K562 (cell line): ENCODE results near the gene PLGRKT. TPM values are rescaled to one million over a fixed set of nuclear protein-coding genes. Genes with fewer than 3 reads are reported as not detected.

Experiments
- ATAC-seq: fragments of 200-7000 bp; cut with Tn5 transposase; 3 replicates; pipeline ENCODE4 v1.9.1; 2020; ENCODE audit warnings: moderate library complexity
- BruUV-seq: library from RNA; stranded (reverse); fragments of 400-500 nt; replicated peaks from 2 replicates; lab custom pipeline; 2021; lab: Mats Ljungman, UMichigan
- CTCF ChIA-PET: fragments of 300-600 bp; formaldehyde crosslinking; extraction: SDS; loops from one replicate; lab custom pipeline; 2021; ENCODE audit warnings: low intra/inter-chr PET ratio; lab: Yijun Ruan, JAX
- POLR2A ChIA-PET: fragments of 300-600, 350-650 bp; sonication (Branson Sonifier 250); formaldehyde crosslinking; extraction: SDS; loops from one replicate; lab custom pipeline; 2021; ENCODE audit warnings: antibody characterized with exemption, inconsistent platforms; lab: Yijun Ruan, JAX
- DNase-seq, 4 experiments: peaks; one replicate each; pipeline versions ENCODE4 v3.0.0 to v3.0.0-alpha.2; 2011 to 2018; ENCODE audit warnings: low spot score in 3 of 4, mixed read lengths in 3 of 4; ENCODE audit errors: extremely low read depth in 1 of 4
- FAIRE-seq: peaks from 2 replicates; lab custom pipeline; 2011; peaks lifted over from hg19 to GRCh38; lab: Jason Lieb, UNC
- H2AFZ ChIP-seq: 2 replicates; pipeline ENCODE4 v1.6.0; 2011; ENCODE audit warnings: low read depth, low read length, control low read depth, inconsistent platforms
- H3K27ac ChIP-seq: fragments of 200-600 bp; 3 replicates; pipeline ENCODE4 v1.8.0; 2011; ENCODE audit warnings: low read depth, mild to moderate bottlenecking, control low read depth, inconsistent platforms, low read length, moderate library complexity, mixed read lengths; ENCODE audit errors: extremely low read depth
- H3K27me3 ChIP-seq, 2 experiments: fragments of 300-600 bp in 1 of 2; 2 replicates in 1 of 2; 3 replicates in 1 of 2; pipeline versions ENCODE4 v1.6.0 to v1.8.0; 2011; ENCODE audit warnings: inconsistent platforms in 2 of 2, low read length in 2 of 2, mild to moderate bottlenecking in 1 of 2, mixed read lengths in 1 of 2, moderate library complexity in 1 of 2; ENCODE audit not compliant: control insufficient read depth in 2 of 2, insufficient read depth in 2 of 2
- H3K36me3 ChIP-seq: fragments of 300-600 bp; 3 replicates; pipeline ENCODE4 v1.8.0; 2011; ENCODE audit warnings: mild to moderate bottlenecking, low read length, inconsistent platforms; ENCODE audit not compliant: control insufficient read depth, insufficient read depth
- H3K4me1 ChIP-seq, 2 experiments: fragments of 200-600 bp in 1 of 2; replicated peaks in 1 of 2; 2 replicates in 1 of 2; 3 replicates in 1 of 2; pipeline versions ENCODE4 v1.5.1 to v1.8.0; 2011; ENCODE audit warnings: inconsistent platforms in 2 of 2, low read length in 2 of 2, mild to moderate bottlenecking in 1 of 2, mixed read lengths in 1 of 2, moderate library complexity in 1 of 2; ENCODE audit not compliant: control insufficient read depth in 2 of 2, insufficient read depth in 2 of 2
- H3K4me2 ChIP-seq: 2 replicates; pipeline ENCODE4 v1.6.1; 2011; ENCODE audit warnings: low read length, control low read depth, inconsistent platforms, mixed read lengths; ENCODE audit not compliant: insufficient read depth
- H3K4me3 ChIP-seq: fragments of 200-600 bp; sonication (generic), shearing (Covaris generic); 2 replicates; pipeline ENCODE4 v1.5.1; 2016; ENCODE audit warnings: control low read depth, inconsistent platforms
- H3K79me2 ChIP-seq: fragments of 200-600 bp; 3 replicates; pipeline ENCODE4 v1.8.0; 2011; ENCODE audit warnings: low read length, inconsistent platforms; ENCODE audit not compliant: control insufficient read depth, insufficient read depth
- H3K9ac ChIP-seq, 2 experiments: 2 replicates each; pipeline versions ENCODE4 v1.6.0 to v1.6.1; 2011; ENCODE audit warnings: low read depth in 2 of 2, low read length in 2 of 2, control low read depth in 1 of 2, inconsistent platforms in 1 of 2, mild to moderate bottlenecking in 1 of 2, mixed read lengths in 1 of 2; ENCODE audit not compliant: insufficient read depth in 1 of 2
- H3K9me1 ChIP-seq: one replicate; pipeline ENCODE4 v1.6.0; 2011; ENCODE audit warnings: inconsistent platforms, mild to moderate bottlenecking, low read length, moderate library complexity; ENCODE audit not compliant: control insufficient read depth, insufficient read depth
- H3K9me3 ChIP-seq: replicated peaks from 2 replicates; pipeline ENCODE4 v1.5.1; 2011; ENCODE audit warnings: low read depth, low read length, inconsistent platforms; ENCODE audit not compliant: control insufficient read depth, insufficient read depth
- H4K20me1 ChIP-seq: replicated peaks from 2 replicates; pipeline ENCODE4 v1.6.1; 2011; ENCODE audit warnings: low read length, inconsistent platforms, mixed read lengths; ENCODE audit not compliant: control insufficient read depth, insufficient read depth
- ADNP ChIP-seq: fragments of 200-800 bp; sonication (Bioruptor generic); IDR thresholded peaks from 2 replicates; pipeline ENCODE4 v1.6.1; 2016; ENCODE audit warnings: missing genetic modification characterization, missing compliant biosample characterization
- DIDO1 ChIP-seq: fragments of 450-650 bp; IDR thresholded peaks from 2 replicates; pipeline ENCODE4 v1.6.1; 2016; ENCODE audit warnings: low read depth, missing biosample characterization, missing genetic modification characterization
- DMBX1 ChIP-seq: fragments of 250-450 bp; sonication (Bioruptor Pico); IDR thresholded peaks from 2 replicates; pipeline ENCODE4 v1.8.0; 2022; ENCODE audit warnings: inconsistent platforms, mild to moderate bottlenecking, moderate library complexity, borderline replicate concordance
- FOXA3 ChIP-seq, 2 experiments: fragments of 450-650 bp in 1 of 2; sonication (generic) in 1 of 2; formaldehyde crosslinking; IDR thresholded peaks in 1 of 2; conservative IDR thresholded peaks in 1 of 2; 2 replicates each; pipeline versions ENCODE4 v1.4.0 to v1.8.0; 2020 to 2022; ENCODE audit warnings: mild to moderate bottlenecking in 2 of 2, missing genetic modification reagents in 1 of 2
- HLTF ChIP-seq: fragments of 450-650 bp; IDR thresholded peaks from 2 replicates; pipeline ENCODE4 v1.6.1; 2016
- HMG20A ChIP-seq: fragments of 450-650 bp; formaldehyde crosslinking; conservative IDR thresholded peaks from 2 replicates; pipeline ENCODE4 v1.4.0; 2020; ENCODE audit warnings: mild to moderate bottlenecking, mixed read lengths
- PTRF ChIP-seq: fragments of 450-650 bp; IDR thresholded peaks from 2 replicates; pipeline ENCODE4 v1.6.1; 2016; ENCODE audit warnings: mild to moderate bottlenecking, missing genetic modification characterization, missing compliant biosample characterization
- RNF2 ChIP-seq: sonication (generic); IDR thresholded peaks from 2 replicates; pipeline ENCODE4 v1.6.1; 2016
- U2AF2 ChIP-seq: fragments of 200-400 bp; formaldehyde crosslinking; optimal IDR thresholded peaks from 2 replicates; pipeline ENCODE3; 2017; ENCODE audit warnings: low read depth, mild to moderate bottlenecking, low read length
- YY1 ChIP-seq, 3 experiments: IDR thresholded peaks; 2 replicates each; pipeline ENCODE4 v1.6.1; 2011; ENCODE audit warnings: low read length in 2 of 3, mild to moderate bottlenecking in 2 of 3, moderate library complexity in 2 of 3, borderline replicate concordance in 1 of 3, control low read depth in 1 of 3, low read depth in 1 of 3; ENCODE audit not compliant: insufficient read depth in 3 of 3, insufficient replicate concordance in 2 of 3, control insufficient read depth in 1 of 3, insufficient read length in 1 of 3; ENCODE audit errors: extremely low read depth in 1 of 3
- ZNF444 ChIP-seq: fragments of 250-450 bp; sonication (Bioruptor Pico); IDR thresholded peaks from 2 replicates; pipeline ENCODE4 v1.4.0; 2020; ENCODE audit warnings: mild to moderate bottlenecking, moderate library complexity
- ZNF57 ChIP-seq: fragments of 450-650 bp; formaldehyde crosslinking; IDR thresholded peaks from 2 replicates; pipeline ENCODE4 v1.4.0; 2020; ENCODE audit warnings: mild to moderate bottlenecking, moderate library complexity
- WGBS: fragments of 100-300 bp; shearing (Covaris generic); methylation state at CpG from one replicate; pipeline ENCODE4 v1.1.6; 2016; ENCODE audit warnings: low coverage, mixed read lengths; ENCODE audit not compliant: insufficient coverage; ENCODE audit errors: missing lambda C conversion rate; 5-methylcytosine and 5-hydroxymethylcytosine counted together
- in situ Hi-C: fragments of 300-500 bp; cut with MboI; formaldehyde crosslinking; loops from 4 replicates; pipeline ENCODE4 v1.15.0; 2018; ENCODE audit warnings: inconsistent platforms, mixed read lengths
- intact Hi-C: fragments of 100-400 bp; cut with micrococcal nuclease; formaldehyde crosslinking; loops from 2 replicates; pipeline ENCODE4 v1.14.2; 2022
- polyA plus RNA-seq, 8 experiments: library from polyadenylated mRNA; depleted of rRNA in 4 of 8; stranded (reverse) in 5 of 8; unstranded in 3 of 8; fragments of >200 nt; fragmentation: Nextera tagmentation in 2 of 8; fragmentation: Illumina TruSeq in 1 of 8; extraction: Ambion mirVana in 2 of 8; extraction: Trizol in 1 of 8; gene quantifications; 2 replicates each; pipeline versions ENCODE4 v1.2.1 to v1.2.3, GENCODE V29; 2011 to 2014; ENCODE audit warnings: inconsistent platforms in 1 of 8, missing spikeins in 1 of 8
- total RNA-seq, 7 experiments: library from RNA; depleted of rRNA in 6 of 7; stranded (reverse); fragments of >200 nt in 6 of 7; fragmentation: Illumina TruSeq in 2 of 7; extraction: Trizol in 2 of 7; gene quantifications; 2 replicates each; pipeline versions ENCODE4 v1.2.1 to v1.2.3, GENCODE V29; 2011 to 2021; ENCODE audit warnings: low replicate concordance in 1 of 7

The PLGRKT gene
- total and polyA plus RNA-seq, 9 of the 15 experiments (the other 6 are each of a cell fraction or from before 2014, with no cell fraction given), result 4.7 to 13.8 (median 6.5) TPM

GRCh38 chr9:5355817-5356216, 81.9 kb downstream of the PLGRKT start:
- H3K4me3 ChIP-seq, result no peak overlapping the region
- CTCF ChIA-PET, result no interaction called here
- POLR2A ChIA-PET, result no interaction called here
- H3K36me3 ChIP-seq, result no peaks in the 10 kb centered on the region
- H3K27ac ChIP-seq, result no peak overlapping the region
- H3K9ac ChIP-seq, result no peak overlapping the region
- no peak for FAIRE-seq
- intact Hi-C loops, result no loop called here
- H3K79me2 ChIP-seq, result no peaks in the 10 kb centered on the region
- no peaks in the 10 kb centered on the region for H3K9me1 ChIP-seq
- TF ChIP-seq ZNF444 (CRISPR knock-in tag) (no peak), U2AF2 (no peak), DIDO1 (tag) (no peak), RNF2 (no peak), FOXA3 (CRISPR knock-in tag; conservative IDR thresholded peaks at IDR 0.05 in 1 of 2, IDR thresholded peaks at IDR 0.05 in 1 of 2) (no peak), DMBX1 (no peak), ZNF57 (CRISPR knock-in tag) (no peak), YY1 (IDR thresholded peaks at IDR 0.05; ENCODE audit: borderline replicate concordance in 1 of 3, control insufficient read depth in 1 of 3, extremely low read depth in 1 of 3, insufficient read depth in 3 of 3, insufficient read length in 1 of 3, insufficient replicate concordance in 2 of 3, low read depth in 1 of 3, low read length in 2 of 3) (no peak), PTRF (tag) (no peak), HMG20A (CRISPR knock-in tag) (no peak), ADNP (no peak), HLTF (no peak)
- H3K9me3 ChIP-seq, result no peaks in the 10 kb centered on the region
- no peak overlapping the region for H3K4me2 ChIP-seq
- 0% methylated on average over 2 of the region's 2 CpGs for WGBS
- no peaks in the 10 kb centered on the region for H3K4me1 ChIP-seq
- no peak for ATAC-seq
- in situ Hi-C loops, result no loop called here
- H2AFZ ChIP-seq, result no peak overlapping the region
- no peaks in the 10 kb centered on the region for H3K27me3 ChIP-seq
- no TSS peak for BruUV-seq
- H4K20me1 ChIP-seq, result no peaks in the 10 kb centered on the region
- DNase-seq, result no peak
